ENCODE results near the gene MMP24OS.
"Not testable (repeated sequence)": the region's sequence is repeated elsewhere in the genome, so short reads cannot be mapped to it uniquely, and the experiment has no call there.

DNA sequence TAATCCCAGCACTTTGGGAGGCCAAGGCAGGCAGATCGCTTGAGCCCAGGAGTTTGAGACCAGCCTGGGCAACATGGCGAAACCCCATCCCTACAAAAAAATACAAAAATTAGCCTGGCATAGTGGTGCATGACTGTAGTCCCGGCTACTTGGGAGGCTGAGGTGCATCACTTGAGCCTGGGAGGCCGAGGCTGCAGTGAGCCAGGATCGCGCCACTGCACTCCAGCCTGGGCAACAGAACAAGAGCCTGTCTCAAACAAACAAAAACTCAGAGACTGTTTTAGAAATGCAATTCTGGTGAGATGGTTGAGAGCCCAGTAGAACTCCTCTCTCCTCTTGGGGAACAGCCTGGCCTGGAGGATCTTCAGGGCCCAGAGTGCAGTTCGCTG, 37.7 kb upstream of the MMP24OS start:
- not testable (repeated sequence) for TF ChIP-seq POLR2AphosphoS5 (IDR thresholded peaks at IDR 0.05)
- TF ChIP-seq, protein P1, sequence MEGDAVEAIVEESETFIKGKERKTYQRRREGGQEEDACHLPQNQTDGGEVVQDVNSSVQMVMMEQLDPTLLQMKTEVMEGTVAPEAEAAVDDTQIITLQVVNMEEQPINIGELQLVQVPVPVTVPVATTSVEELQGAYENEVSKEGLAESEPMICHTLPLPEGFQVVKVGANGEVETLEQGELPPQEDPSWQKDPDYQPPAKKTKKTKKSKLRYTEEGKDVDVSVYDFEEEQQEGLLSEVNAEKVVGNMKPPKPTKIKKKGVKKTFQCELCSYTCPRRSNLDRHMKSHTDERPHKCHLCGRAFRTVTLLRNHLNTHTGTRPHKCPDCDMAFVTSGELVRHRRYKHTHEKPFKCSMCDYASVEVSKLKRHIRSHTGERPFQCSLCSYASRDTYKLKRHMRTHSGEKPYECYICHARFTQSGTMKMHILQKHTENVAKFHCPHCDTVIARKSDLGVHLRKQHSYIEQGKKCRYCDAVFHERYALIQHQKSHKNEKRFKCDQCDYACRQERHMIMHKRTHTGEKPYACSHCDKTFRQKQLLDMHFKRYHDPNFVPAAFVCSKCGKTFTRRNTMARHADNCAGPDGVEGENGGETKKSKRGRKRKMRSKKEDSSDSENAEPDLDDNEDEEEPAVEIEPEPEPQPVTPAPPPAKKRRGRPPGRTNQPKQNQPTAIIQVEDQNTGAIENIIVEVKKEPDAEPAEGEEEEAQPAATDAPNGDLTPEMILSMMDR (IDR thresholded peaks at IDR 0.05), result not testable (repeated sequence)
